ENCODE results near the gene COX20.
A peak's percentile ranks its signal among the peaks of the same experiment; 100 is the strongest.

COX20 gene

GRCh38 chr1:244851546-244852231 lies 16.2 kb downstream of the COX20 start:
- DNase-seq (ENCODE audit: low spot score) = no peak

GRCh38 chr1:244852694-244853093 lies 17.2 kb downstream of the COX20 start:
- DNase-seq (ENCODE audit: low spot score) = no peak

GRCh38 chr1:244854166-244854565 lies 18.7 kb downstream of the COX20 start:
- no peak for DNase-seq (ENCODE audit: low spot score)

- DNase-seq (ENCODE audit: low spot score) = no peak
Observed at GRCh38 chr1:244854865-244855578, 19.6 kb downstream of the COX20 start.

GRCh38 chr1:244857761-244858160 lies 22.3 kb downstream of the COX20 start:
- no peak for DNase-seq (ENCODE audit: low spot score)

- DNase-seq (ENCODE audit: low spot score) = no peak
Observed at GRCh38 chr1:244858357-244858756, 22.9 kb downstream of the COX20 start.

- no peak for DNase-seq (ENCODE audit: low spot score)
Observed at GRCh38 chr1:244860078-244860477, 24.6 kb downstream of the COX20 start.

- DNase-seq (ENCODE audit: low spot score) = no peak
Observed at GRCh38 chr1:244860914-244861610, 25.6 kb downstream of the COX20 start.

GRCh38 chr1:244861683-244862082 lies 26.2 kb downstream of the COX20 start:
- no peak for DNase-seq (ENCODE audit: low spot score)

- DNase-seq (ENCODE audit: low spot score) = no peak
Observed at GRCh38 chr1:244862354-244862698, 26.9 kb downstream of the COX20 start.

GRCh38 chr1:244862699-244863490 lies 27.4 kb downstream of the COX20 start:
- DNase-seq (ENCODE audit: low spot score) = peak; percentile 89

GRCh38 chr1:244863491-244864252 lies 28.2 kb downstream of the COX20 start:
- DNase-seq (ENCODE audit: low spot score) = no peak

- DNase-seq (ENCODE audit: low spot score) = peak; percentile 91
Observed at GRCh38 chr1:244864253-244865027, 29.0 kb downstream of the COX20 start, which contains the start of gene HNRNPU. TSS of gene HNRNPU (minus strand) at chr1:244864543. CDS start at chr1:244864307, 236 bp downstream.

GRCh38 chr1:244865028-244865371 lies 29.5 kb downstream of the COX20 start:
- no peak for DNase-seq (ENCODE audit: low spot score)

- DNase-seq (ENCODE audit: low spot score) = no peak
Observed at GRCh38 chr1:244865820-244866219, 30.4 kb downstream of the COX20 start.

- no peak for DNase-seq (ENCODE audit: low spot score)
Observed at GRCh38 chr1:244866355-244866754, 30.9 kb downstream of the COX20 start.

GRCh38 chr1:244868484-244869363 lies 33.3 kb downstream of the COX20 start:
- no peak for DNase-seq (ENCODE audit: low spot score)

- no peak for DNase-seq (ENCODE audit: low spot score)
Observed at GRCh38 chr1:244869364-244869827, 33.9 kb downstream of the COX20 start.

- DNase-seq (ENCODE audit: low spot score) = no peak
Observed at GRCh38 chr1:244869950-244870349, 34.5 kb downstream of the COX20 start.
